Mesodermal cell (in vitro differentiated cells): Measurements from ENCODE around the gene IFI35.
A peak's percentile ranks its signal among the peaks of the same experiment; 100 is the strongest.
"Not testable (repeated sequence)": the region's sequence is repeated elsewhere in the genome, so short reads cannot be mapped to it uniquely, and the experiment has no call there.

Experiments
- H3K27ac ChIP-seq: 2 replicates; pipeline ENCODE4 v1.7.0; 2013; ENCODE audit warnings: mild to moderate bottlenecking, low read depth, low read length, moderate library complexity; ENCODE audit not compliant: severe bottlenecking
- H3K36me3 ChIP-seq: 2 replicates; pipeline ENCODE4 v1.7.1; 2013; ENCODE audit warnings: mild to moderate bottlenecking, low read length, moderate library complexity; ENCODE audit not compliant: control insufficient read depth, insufficient read depth
- H3K4me1 ChIP-seq: one replicate; pipeline ENCODE4 v1.7.1; 2013; ENCODE audit warnings: mild to moderate bottlenecking, low read length; ENCODE audit not compliant: insufficient read depth, control insufficient read depth, poor library complexity, severe bottlenecking
- H3K4me3 ChIP-seq: 2 replicates; pipeline ENCODE4 v1.7.0; 2013; ENCODE audit warnings: low read length, control low read depth, mild to moderate bottlenecking; ENCODE audit not compliant: insufficient read depth, poor library complexity, severe bottlenecking; ENCODE audit errors: extremely low read depth
- H3K9me3 ChIP-seq: 2 replicates; pipeline ENCODE4 v1.7.1; 2013; ENCODE audit warnings: mild to moderate bottlenecking, low read length, moderate library complexity; ENCODE audit not compliant: control insufficient read depth
- WGBS, 2 experiments: methylation state at CpG; one replicate each; pipeline ENCODE4 v1.1.5; 2013; ENCODE audit warnings: missing lambda C conversion rate in 2 of 2; ENCODE audit not compliant: insufficient coverage in 2 of 2; 5-methylcytosine and 5-hydroxymethylcytosine counted together

Gene IFI35

DNA sequence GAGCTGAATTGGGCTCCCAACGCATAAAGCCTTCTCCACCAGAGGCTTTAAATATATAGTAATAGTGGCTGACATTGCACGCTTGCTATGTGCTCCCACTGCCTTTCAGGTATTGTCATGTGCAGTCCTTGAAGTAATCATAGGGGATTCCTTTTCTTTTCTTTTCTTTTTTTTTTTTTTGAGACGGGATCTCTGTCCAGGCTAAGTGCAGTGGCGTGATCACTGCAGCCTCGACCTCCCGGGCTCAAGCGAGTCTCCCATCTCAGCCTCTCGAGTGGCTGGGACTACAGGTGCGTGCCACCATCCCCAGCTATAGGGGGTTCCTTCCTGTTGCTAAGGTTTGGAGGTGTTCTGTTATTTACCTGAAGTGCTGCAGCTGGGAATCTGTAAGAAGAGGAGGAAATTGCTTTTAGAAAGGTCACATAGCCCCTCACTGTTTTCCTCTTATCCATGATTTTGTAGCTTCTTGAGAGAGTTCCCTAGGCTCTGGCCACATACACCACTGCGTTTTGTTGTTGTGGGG is 7.5 kb upstream of the IFI35 start:
- Histone ChIP-seq H3K9me3 (no peaks in the 10 kb centered on the region), H3K4me3 (peak overlapping the region; percentile 92), H3K36me3 (peaks cover 58% of the 10 kb centered on the region), H3K27ac (peak overlapping the region; percentile 99), H3K4me1 (peaks cover 31% of the 10 kb centered on the region)
- WGBS, 2 experiments = 6 to 23% methylated on average over 5 to 7 of the region's 10 CpGs

GRCh38 chr17:43000894-43001293 is 5.7 kb upstream of the IFI35 start:
- Histone ChIP-seq H3K4me1 (peaks cover 31% of the 10 kb centered on the region), H3K27ac (peak overlapping the region; percentile 23), H3K36me3 (peaks cover 54% of the 10 kb centered on the region)
- H3K9me3 ChIP-seq, H3K4me3 ChIP-seq: not testable (repeated sequence)
- 96% methylated on average over 13 of the region's 13 CpGs for WGBS, 2 experiments

DNA sequence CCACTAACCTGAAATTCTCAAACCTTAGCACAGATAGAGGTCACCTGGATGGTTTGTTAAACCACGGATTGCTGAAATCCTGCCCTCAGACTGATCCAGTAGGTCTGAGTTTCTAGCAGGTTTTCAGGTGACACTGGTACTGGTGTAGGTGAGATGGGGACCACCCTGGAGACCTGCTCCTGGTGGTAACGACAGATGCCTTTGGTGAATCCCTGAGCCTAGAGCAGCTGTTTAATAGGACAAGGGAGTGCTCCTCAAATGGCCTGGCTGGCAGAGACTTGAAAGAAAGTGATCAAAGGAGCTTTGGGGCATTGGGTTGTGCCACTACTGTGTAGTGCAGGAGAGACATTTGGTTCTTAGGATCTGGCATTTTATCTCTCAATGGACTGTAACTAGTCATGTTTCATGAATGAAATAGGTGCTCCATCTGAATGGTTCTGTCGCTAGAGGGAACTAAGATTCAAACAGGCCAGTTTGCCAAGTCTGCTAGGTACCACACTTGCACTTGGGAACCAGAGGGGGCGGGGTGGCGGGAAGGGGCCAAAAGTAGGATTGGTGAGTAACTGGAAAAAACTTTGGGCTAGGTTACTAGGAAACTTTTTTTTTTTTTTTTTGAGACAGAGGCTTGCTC is 2.9 kb upstream of the IFI35 start:
- 90 to 95% methylated on average over 4 to 5 of the region's 5 CpGs for WGBS, 2 experiments
- H3K9me3 ChIP-seq = no peaks in the 10 kb centered on the region
- no peak overlapping the region for H3K4me3 ChIP-seq
- H3K36me3 ChIP-seq = peaks cover 54% of the 10 kb centered on the region
- H3K27ac ChIP-seq = no peak overlapping the region
- H3K4me1 ChIP-seq = peaks cover 35% of the 10 kb centered on the region

- H3K36me3 ChIP-seq = peaks cover 16% of the 10 kb centered on the region
- H3K9me3 ChIP-seq = no peaks in the 10 kb centered on the region
- no peak overlapping the region for H3K27ac ChIP-seq
- WGBS, 2 experiments = 94 to 100% methylated on average over 4 to 5 of the region's 5 CpGs
- H3K4me1 ChIP-seq = peaks cover 24% of the 10 kb centered on the region
- H3K4me3 ChIP-seq = no peak overlapping the region
Measured at GRCh38 chr17:43010667-43011308, 4.2 kb downstream of the IFI35 start.

- peaks cover 27% of the 10 kb centered on the region for H3K36me3 ChIP-seq
- no peak overlapping the region for H3K4me3 ChIP-seq
- H3K27ac ChIP-seq = no peak overlapping the region
- peaks cover 28% of the 10 kb centered on the region for H3K4me1 ChIP-seq
- no peaks in the 10 kb centered on the region for H3K9me3 ChIP-seq
- WGBS, 2 experiments = 88 to 94% methylated on average over 9 to 14 of the region's 15 CpGs
Measured at GRCh38 chr17:43011728-43012472, 5.3 kb downstream of the IFI35 start.

- no peak overlapping the region for H3K4me3 ChIP-seq
- H3K4me1 ChIP-seq = peaks cover 33% of the 10 kb centered on the region
- H3K36me3 ChIP-seq = peaks cover 40% of the 10 kb centered on the region
- WGBS, 2 experiments = 91 to 99% methylated on average over 7 to 8 of the region's 8 CpGs
- H3K27ac ChIP-seq = no peak overlapping the region
- no peaks in the 10 kb centered on the region for H3K9me3 ChIP-seq
Measured at GRCh38 chr17:43013296-43013695, 6.7 kb downstream of the IFI35 start.

DNA sequence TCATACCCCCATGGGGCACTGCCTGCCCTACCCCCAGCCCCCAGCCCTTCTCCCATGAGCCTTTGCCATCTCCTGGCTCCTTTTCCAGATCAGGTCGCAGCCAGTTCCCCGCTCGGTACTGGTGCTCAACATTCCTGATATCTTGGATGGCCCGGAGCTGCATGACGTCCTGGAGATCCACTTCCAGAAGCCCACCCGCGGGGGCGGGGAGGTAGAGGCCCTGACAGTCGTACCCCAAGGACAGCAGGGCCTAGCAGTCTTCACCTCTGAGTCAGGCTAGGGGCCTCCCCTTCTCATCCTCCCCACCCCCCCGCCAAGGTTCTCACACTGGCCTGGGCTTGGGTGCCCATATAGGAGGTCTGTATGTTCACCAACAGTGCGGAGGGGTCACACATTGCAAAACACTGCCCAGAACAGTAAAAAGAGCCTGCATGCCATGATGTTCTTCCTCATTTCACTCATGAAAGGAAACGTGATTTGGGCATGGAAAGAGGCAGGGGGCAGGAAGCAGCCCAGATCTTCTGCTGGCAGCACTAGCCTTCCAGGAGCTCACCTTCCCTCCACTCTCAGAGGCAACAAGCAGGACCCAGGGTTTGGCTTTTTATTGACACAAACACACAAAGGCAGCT is 7.5 kb downstream of the IFI35 start:
- WGBS, 2 experiments = 88 to 95% methylated on average over 4 to 10 of the region's 12 CpGs
- Histone ChIP-seq H3K4me1 (peaks cover 41% of the 10 kb centered on the region), H3K27ac (peak overlapping the region; percentile 64), H3K36me3 (peaks cover 48% of the 10 kb centered on the region), H3K4me3 (no peak overlapping the region), H3K9me3 (no peaks in the 10 kb centered on the region)

GRCh38 chr17:43014649-43015542 is 8.3 kb downstream of the IFI35 start:
- Histone ChIP-seq H3K36me3 (peaks cover 53% of the 10 kb centered on the region), H3K4me3 (no peak overlapping the region), H3K27ac (peak overlapping the region; percentile 64), H3K4me1 (peaks cover 49% of the 10 kb centered on the region), H3K9me3 (no peaks in the 10 kb centered on the region)
- WGBS, 2 experiments = 85 to 96% methylated on average over 2 to 3 of the region's 8 CpGs

DNA sequence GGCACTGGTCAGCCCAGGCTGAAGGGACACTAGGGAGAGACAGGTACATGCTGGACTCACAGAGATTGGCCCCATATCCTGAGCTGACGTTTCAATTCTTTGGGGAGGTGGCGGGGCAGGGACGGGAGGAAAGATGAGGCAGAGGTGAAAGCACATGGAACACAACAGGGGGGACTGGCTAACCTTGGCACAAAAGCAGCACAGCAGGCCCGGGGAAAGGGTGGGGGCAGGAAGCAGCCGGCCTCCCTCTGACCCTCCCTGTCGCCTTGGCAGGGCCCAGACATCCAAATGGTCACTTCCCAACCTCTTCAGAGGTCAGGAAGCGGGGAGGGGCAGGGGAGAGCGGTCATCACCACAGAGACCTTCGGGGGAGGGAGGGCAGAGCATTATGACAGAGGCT is 9.0 kb downstream of the IFI35 start:
- no peaks in the 10 kb centered on the region for H3K9me3 ChIP-seq
- H3K27ac ChIP-seq = no peak overlapping the region
- WGBS, 2 experiments = 57 to 79% methylated on average over 7 to 8 of the region's 9 CpGs
- H3K4me1 ChIP-seq = peaks cover 52% of the 10 kb centered on the region
- H3K4me3 ChIP-seq = no peak overlapping the region
- peaks cover 57% of the 10 kb centered on the region for H3K36me3 ChIP-seq

GRCh38 chr17:43016216-43016615 is 9.6 kb downstream of the IFI35 start:
- Histone ChIP-seq H3K36me3 (peaks cover 58% of the 10 kb centered on the region), H3K27ac (no peak overlapping the region), H3K4me1 (peaks cover 51% of the 10 kb centered on the region), H3K9me3 (no peaks in the 10 kb centered on the region), H3K4me3 (no peak overlapping the region)
- WGBS, 2 experiments = 97 to 99% methylated on average over 6 of the region's 7 CpGs
